ENCODE data around the gene PLEKHD1.
"Not testable (repeated sequence)": the region's sequence is repeated elsewhere in the genome, so short reads cannot be mapped to it uniquely, and the experiment has no call there.

The PLEKHD1 gene

DNA sequence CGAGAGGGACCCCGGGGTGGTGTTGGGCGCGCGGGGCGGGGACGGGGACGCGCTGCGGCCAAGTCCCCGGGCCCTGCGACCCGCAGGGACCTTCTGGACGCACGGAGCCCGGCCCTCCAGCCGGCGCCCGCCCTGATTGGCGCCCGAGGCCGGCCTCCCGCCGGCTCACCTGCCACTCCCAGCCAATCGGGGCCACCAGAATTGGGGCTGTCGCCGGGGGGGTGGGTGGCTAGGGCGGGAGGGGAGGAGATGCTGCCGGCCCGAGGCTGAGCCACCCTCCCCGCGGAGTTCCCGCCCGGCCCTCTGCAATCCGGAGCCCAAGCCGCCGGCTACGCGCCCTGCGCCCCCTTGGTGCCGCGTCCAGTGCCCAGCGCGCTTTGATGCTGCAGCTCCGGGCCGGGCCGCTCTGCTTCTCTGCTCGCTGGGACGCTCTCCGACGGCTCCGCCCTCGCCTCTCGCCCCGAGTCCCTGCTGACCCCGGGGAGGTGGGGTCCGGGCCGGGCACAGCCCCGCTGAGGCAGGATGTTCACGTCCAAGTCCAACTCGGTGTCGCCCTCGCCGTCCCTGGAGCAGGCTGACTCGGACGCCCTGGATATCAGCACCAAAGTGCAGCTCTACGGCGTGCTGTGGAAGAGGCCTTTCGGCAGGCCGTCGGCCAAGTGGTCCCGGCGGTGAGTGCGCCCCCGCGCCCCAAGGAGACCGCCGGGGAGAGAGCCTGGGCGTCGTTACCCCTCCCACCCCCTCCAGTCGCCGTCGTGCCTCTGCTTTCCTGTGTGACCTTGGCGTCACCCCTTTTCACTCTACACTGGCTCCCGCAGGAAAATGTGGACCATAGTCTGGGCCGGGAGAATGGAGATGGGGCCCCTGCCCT lies at the start of gene PLEKHD1:
Gene PLEKHD1 (plus strand): TSS at position 285 of the 871 bp plus-strand sequence. CDS start 238 bp downstream, at position 523.
- no peak for DNase-seq

DNA sequence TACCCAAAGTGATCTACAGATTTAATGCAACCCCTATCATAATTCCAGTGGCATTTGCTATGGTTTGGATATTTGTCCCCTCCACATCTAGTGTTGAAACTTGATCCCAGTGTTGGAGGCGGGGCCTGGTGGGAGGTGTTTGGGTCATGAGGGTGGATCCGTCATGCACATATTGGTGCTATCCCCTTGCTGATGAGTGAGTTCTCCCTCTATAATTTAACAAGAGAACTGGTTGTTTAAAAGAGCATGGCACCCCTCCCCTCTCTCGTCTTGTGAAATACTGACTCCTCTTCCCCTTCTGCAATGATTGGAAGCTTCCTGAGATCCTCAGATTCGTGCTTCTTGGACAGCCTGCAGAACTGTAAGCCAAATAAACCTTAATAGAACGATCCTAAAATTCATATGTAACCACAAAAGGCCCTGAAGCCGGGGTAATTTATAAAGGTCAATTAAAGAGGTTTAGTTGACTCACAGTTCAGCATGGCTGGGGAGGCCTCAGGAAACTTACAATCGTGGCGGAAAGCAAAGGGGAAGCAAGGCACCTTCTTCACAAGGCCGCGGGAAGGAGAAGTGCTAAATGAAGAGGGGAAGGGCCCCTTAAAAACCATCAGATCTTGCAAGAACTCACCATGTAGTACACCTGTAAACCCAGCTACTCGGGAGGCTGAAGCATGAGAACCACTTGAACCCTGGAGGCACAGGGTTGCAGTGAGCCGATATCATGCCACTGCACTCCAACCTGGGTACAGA lies 44.8 kb upstream of the PLEKHD1 start:
- no peak for DNase-seq

GRCh38 chr14:69441948-69442347 lies 42.6 kb upstream of the PLEKHD1 start:
- DNase-seq, result no peak

DNA sequence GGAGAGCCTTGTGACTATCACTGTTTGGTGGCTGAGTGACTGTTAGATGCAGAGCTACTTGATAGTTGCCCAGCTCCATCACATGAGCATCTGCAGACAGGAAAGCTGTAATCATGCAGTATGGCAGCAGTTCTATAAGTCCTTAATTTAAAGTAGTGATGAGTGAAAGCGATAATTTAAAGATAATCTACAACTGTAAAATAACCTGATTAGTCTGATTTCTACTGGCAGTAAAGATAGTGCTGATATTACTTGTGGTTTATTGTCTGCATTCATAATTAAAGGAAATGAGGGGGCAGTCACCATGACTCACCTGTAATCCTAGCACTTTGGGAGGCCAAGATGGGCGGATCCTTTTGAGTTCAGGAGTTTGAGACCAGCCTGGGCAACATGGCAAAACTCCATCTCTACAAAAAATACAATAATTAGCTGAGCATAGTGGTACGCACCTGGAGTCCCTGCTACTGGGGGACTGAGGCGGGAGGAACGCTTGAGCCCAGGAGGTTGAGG lies 41.2 kb upstream of the PLEKHD1 start:
- DNase-seq, result no peak

GRCh38 chr14:69449216-69449615 lies 35.3 kb upstream of the PLEKHD1 start:
- DNase-seq, result no peak

DNA sequence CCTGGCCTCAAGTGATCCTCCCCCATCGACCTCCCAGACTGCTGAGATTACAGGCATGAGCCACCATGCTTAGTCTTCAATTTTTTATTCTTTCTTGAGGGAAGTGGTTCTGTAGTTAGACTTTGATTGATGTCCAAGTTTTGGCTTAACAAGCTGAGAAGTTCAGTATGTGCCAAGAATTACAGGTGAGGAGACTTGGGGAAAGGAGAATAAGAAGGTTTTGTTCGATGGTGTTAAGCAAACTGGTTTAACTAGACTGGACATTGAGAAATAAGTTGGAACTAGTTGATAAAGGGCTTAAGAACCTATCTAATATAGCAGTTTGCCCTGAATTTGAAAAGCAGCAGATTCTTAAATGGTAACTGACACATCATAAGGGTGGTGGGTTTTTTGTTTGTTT lies 32.6 kb upstream of the PLEKHD1 start:
- DNase-seq, result no peak

GRCh38 chr14:69458350-69458749 lies 26.2 kb upstream of the PLEKHD1 start:
- no peak for DNase-seq

- no peak for DNase-seq
Measured at GRCh38 chr14:69459122-69459521, 25.4 kb upstream of the PLEKHD1 start.

DNA sequence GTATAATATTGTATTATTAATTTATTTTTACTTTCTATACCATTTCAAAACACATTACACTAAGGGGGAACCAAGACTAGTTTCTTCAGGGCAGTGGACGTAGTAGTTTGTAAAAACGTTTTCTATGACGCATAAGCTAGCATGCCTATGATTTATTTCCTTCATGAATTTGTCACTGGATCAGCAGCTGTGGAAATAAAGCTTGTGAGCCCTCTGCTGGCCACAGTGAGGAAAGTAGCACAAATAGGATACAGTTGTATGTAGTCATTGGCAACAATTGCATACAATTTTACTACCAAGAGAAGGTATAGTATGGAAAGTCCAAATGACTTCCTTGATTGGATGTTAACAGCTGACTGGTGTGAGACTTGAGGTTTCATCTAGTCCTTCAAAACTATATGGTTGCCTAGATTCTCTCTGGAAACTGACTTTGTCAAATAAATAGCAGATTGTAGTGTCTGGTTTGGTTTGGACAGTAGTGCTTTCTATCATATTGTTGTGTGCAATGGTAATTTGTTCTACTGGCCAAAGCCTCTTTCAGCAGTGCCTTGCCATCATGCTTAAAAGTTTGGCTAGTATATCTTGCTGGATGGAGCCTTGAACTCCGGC lies 24.3 kb upstream of the PLEKHD1 start:
- DNase-seq, result peak in 4 of 6 experiments; percentile 3 to 39 (median 32)

DNA sequence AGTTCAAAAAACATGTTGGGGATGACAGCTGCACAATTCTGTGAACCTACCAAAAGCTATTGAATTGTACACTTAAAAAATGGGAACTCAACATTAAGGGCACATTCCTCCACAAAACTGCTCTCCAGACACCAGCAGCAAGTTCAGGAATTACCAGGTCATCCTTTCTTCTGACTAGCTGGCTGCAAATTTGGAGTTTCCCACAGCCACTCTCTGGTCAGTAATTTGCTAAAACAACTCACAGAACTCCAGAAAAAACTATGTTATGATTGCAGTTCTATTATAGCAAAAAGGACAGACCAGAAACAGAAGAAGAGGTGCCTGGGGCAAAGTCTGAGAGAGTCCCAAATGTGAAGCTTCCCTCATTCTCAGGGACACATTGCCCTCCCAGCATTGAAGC lies 20.1 kb upstream of the PLEKHD1 start:
- no peak for DNase-seq

DNA sequence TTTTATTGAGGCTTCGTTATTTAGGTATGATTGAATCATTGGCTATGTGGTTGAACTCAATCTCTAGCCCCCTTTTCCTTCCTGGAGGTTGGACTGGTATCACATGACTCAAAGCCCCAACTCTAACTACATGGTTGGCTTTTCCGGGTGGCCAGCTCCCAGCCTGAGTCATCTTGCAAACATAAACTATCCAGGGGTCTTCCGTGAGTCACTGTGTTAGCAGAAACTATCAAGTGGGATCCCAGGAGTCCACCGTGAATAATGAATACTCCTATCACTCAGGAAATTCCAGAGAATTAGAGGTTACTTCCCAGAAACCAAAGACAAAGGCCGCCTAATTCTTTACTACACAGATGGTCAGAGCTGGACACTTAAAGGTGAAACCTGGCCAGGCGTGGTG lies 19.7 kb upstream of the PLEKHD1 start:
- no peak for DNase-seq

- no peak for DNase-seq
Measured at GRCh38 chr14:69468949-69469348, 15.6 kb upstream of the PLEKHD1 start.

- no peak for DNase-seq
Measured at GRCh38 chr14:69471436-69471835, 13.1 kb upstream of the PLEKHD1 start.

DNA sequence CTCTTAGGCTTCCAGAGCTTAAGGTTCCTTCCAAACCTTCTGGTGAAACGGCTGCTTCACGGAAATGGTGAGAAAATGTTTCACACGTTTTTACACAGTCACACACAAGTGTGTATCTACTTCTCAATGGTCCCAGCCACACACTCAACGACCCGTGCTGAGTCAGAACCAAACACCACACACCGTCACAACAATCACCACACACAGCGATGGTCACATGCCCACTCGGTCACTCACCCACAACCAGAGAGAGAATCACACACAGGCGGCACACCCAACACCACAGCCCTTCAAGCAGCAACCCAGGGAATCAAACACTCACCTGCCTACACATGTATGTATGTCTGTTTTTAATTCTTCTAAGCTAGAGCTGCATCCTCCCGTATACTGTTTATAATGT lies 12.6 kb upstream of the PLEKHD1 start:
- DNase-seq, result no peak

GRCh38 chr14:69473260-69473659 lies 11.3 kb upstream of the PLEKHD1 start:
- no peak for DNase-seq

DNA sequence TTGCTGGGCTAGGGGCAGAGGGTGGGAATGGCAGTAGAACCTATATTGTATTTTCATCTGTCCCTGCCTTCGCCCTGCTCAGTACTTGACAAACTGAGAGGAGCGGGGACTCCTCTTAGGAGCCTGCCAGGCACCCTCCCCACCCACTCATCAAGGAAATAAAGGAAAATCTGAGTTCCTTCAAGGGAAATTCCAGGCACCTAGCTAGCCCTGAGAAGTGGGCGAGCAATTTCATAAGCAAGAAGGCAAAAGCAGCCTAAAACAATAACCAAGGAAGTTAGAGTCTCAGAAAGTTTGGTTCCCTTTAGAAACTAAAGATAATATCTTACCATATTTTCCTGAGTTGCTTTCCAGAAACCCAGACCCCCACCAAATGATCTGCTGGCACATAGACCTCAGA lies 10.6 kb upstream of the PLEKHD1 start:
- DNase-seq, result no peak

DNA sequence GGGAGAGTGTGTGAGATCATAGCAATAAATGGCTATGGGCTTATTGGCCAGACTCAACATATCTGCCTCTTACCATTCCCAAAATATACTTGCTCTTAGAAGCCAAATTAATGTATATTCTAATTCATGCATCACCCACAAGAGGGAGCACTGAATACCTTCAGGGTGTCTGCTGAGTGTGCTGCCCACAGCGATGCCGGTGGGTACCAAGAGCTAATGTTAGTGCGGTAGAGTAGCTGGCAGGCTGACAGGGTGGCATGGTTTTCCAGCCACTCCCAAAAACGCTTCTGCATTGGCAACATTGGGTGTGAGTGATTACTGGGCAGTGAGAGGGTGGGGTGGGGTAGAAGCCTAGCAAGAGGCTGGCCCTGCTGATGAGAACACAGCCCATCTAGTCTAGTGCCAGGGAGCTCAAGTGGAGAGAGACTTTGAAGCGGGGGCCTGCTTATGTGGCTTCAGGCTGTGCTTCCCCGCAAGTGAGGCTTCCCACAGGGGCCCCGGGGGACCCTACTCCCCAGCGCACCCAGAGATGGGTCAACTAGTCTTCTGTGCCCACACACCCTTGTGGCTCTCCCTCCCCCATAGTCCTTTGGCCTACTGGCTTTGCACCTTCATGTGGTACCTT lies 9.2 kb upstream of the PLEKHD1 start:
- no peak for DNase-seq

DNA sequence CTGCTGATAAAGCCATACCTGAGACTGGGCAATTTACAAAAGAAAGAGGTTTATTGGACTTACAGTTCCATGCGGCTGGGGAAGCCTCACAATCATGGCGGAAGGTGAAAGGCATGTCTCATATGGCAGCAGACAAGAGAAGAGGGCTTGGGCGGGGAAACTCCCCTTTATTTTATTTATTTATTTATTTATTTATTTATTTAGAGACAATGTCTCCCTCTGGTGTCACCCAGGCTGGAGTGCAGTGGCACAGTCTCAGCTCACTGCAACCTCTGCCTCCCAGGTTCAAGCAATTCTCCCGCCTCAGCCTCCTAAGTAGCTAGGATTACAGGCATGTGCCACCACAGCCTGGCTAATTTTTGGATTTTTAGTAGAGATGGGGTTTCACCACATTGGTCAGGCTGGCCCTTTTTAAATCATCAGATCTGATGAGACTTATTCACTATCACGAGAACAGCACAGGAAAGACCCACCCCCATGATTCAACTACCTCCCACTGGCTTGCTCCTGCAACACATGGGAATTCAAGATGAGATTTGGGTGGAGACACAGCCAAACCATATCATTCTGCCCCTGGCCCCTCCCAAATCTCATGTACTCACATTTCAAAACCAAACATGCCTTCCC lies 7.6 kb upstream of the PLEKHD1 start:
- not testable (repeated sequence) for DNase-seq

DNA sequence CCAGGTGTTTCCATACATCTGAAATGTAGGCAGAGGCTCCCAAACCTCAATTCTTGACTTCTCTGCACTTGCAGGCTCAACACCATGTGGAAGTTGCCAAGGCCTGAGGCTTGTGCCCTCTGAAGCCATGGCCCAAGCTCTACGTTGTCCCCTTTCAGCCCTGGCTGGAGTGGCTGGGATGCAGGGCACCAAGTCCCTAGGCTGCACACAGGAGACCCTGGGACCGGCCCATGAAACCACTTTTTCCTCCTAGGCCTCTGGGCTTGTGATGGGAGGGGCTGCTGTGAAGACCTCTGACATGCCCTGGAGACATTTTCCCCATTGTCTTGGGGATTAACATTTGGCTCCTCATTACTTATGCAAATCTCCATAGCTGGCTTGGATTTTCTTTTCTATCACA lies 6.5 kb upstream of the PLEKHD1 start:
- DNase-seq, result not testable (repeated sequence)

DNA sequence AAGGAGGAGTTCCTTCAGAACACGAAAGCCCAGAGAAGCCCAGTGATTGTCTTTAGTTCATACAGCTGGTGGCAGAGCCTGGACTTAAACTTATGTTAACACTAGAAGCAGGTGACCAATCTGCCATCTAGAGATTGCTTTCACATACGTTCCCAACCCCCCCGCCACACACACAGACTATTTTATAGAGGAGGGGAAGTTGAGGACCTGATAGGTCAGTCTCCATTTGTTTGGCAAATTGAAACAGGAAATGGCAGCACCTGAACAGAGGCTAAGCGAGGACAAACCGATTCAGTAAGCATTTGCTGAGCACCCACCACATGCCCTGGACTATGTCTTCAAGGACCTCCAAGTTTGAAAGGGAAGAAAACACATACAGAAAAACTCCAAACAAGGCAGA lies 4.8 kb upstream of the PLEKHD1 start:
- DNase-seq, result no peak

DNA sequence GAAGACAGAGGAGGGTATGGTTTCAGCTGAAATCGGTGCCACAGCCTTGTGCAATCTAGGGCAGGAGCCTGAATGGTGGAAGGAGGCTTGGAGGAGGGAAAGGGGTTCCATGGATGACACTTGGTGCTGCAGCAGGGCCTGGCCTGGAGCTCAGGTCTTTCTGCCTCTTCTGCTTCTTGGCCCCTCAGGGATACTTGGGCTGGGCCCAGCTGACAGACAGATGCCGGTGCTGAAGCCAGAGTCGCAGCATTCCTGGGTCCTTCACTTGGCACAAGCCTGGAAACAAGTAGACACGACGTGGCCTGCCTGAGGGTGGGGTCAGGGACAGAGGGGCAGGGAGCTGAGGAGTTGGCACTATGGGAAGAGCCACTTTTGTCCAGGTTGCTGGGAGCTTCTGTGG lies 4.4 kb upstream of the PLEKHD1 start:
- DNase-seq, result no peak

DNA sequence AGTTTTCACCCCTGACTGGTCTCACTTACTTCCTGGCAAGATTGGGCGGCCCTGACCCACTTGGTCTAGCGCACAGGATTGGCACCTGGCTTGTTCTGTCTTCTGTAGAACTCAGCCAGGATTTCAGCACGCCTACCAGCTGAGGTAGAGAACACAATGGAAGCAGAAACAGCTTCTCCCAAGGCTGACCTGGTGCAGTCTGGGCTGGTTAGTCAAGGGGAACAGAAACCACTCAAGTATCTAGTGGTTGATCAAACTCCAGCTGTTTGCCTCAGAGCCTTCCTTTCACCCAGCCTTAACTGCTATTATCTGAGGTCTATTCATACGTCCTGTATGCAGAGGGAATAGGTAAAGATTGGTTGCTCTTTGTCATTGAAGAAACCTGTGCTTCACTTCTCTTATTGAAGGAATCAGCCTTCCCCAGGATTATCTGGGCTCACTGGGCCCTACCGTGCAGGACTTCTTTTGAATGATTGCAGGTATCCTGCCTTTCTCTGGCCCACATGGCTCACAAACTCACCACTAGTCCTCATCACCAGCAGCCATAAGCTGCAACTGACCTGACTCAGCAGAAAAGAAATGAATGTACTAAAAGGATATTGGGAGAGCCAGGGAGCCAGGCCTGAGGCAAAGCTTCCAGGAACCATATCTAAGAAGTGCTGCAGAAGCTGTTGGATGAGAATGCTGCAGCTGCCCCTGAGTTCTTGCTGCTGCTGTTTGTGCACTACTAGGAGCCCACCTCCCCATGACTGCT lies 2.5 kb upstream of the PLEKHD1 start:
- DNase-seq, result no peak

Data from stimulated activated naive CD4-positive, alpha-beta T cell (primary cell).